H54 (cell line): ENCODE measurements around the gene SRCAP.
"Not testable (repeated sequence)": the region's sequence is repeated elsewhere in the genome, so short reads cannot be mapped to it uniquely, and the experiment has no call there.

Experiments used
- DNase-seq: peaks from one replicate; pipeline ENCODE4 v3.0.0; 2011; ENCODE audit warnings: low spot score, mixed read lengths; ENCODE audit not compliant: insufficient read length
- FAIRE-seq: peaks from 3 replicates; lab custom pipeline; 2011; peaks lifted over from hg19 to GRCh38; lab: Jason Lieb, UNC
- POLR2A ChIP-seq: IDR thresholded peaks from 2 replicates; pipeline ENCODE4 v1.6.1; 2011; ENCODE audit warnings: low read depth, mild to moderate bottlenecking, low read length

SRCAP gene

DNA sequence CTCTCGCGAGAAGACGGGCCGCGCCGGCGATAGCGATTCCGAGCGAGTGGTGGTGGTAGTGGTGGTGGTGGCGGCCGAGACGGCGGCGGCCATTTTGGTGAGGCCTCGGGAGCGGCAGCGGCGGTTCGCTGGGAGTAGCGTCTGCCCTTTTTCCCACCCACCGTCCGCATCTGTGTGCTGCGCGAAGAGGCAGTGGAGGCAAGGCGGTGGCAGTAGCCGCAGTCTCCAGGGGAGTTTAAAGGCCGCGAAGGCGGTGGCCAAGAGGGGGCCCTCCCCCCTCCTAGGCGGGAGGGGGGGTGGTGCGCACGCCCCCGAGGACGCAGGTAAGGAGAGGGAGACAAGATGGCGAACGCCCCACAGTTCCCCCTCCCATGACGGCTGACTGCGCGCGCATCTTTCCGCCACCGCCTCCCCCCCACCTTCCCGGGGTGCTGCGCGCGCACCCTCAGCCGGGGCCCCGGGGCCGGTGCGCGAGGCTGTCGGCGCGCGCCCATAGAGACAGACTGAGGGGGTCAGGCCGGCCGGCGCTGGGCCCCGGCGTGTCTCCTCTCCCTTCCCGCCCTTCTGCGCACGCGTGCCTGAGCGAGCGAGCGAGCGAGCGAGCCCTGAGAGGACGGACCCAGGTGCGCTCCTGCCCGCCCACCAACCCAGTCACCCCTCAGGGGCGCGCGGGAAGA, 694 bp upstream of the SRCAP start:
- DNase-seq = peak; percentile 92
- TF ChIP-seq POLR2A = peak; percentile 91
- no peak for FAIRE-seq

DNA sequence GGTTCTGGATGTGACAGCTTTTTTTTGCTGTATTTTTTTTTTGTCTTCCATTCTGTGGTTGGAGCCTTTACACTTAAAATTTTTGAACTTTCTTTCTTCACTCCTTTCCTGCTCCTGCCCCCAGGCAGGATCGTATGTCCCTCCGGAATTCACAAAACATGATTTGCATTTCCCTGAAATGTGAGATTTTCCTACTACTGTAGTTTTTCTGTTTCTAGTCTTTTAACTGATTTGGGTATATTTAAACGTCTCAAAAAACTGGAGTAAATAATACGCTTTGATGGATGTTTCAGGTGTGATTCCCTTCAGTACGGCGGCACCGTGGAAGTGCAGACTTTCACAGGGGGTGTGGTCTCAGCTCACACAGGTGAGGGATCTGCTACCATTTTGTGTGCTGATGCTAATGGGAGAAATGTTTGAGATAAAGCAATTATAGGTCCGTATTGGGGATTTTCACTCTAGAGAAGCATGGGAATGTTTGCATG, 686 bp downstream of the SRCAP start:
- TF ChIP-seq POLR2A = no peak
- no peak for FAIRE-seq
- no peak for DNase-seq

DNA sequence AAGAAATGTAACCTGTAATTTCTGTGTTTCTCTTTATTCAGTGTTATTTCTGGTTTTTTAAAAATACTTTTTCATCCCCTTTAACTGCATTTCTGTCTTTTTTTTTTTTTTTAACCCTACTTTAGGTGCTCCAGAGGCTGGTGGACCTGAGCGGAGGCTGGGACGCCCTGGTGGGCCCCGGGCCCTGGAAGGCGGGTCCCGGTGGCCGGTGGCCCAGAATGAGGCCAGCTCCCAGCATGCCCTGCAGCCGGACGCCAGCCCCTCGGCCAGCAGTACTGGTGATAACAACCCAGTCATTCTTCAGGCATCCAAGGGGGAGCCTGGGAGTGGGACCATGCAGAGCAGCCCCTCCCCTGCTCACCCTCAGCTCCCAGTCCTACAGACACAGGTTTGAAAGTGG, 1.5 kb downstream of the SRCAP start:
- TF ChIP-seq POLR2A = no peak
- DNase-seq (no peak), FAIRE-seq (no peak)

DNA sequence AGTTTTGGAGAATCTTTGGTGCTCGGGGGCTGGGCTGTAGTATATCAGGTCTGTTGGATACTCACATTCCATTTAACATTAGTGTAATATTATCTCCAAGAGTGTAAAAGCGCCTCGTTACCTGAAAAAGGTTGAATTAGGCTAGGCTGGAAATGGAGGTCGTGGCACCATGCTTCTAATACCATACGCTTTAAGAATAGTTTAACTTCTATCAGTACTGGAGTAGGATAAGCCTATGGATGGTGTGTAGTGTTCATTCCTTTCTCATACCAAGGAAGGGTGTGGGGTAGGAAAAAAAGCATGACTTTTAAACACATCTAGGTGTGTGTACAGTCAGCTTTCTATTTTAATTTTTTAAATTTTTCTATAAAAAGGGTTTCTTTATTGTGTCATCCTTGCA, 2.0 kb downstream of the SRCAP start:
- DNase-seq (no peak), FAIRE-seq (no peak)
- no peak for TF ChIP-seq POLR2A

DNA sequence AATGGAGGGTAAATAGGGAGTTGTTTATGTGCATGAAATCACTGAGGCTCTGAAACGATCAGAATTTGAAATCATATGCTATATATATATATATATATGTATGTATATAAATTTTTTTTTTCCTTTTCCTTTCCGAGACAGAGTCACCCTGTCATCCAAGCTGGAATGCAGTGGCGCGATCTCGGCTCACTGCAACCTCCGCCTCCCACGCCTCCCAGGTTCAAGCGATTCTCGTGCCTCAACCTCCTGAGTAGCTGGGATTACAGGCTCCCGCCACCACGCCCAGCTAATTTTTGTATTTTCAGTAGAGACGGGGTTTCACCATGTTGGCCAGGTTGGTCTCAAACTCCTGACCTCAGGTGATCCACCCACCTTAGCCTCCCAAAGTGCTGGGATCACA, 4.1 kb downstream of the SRCAP start:
- DNase-seq, FAIRE-seq: not testable (repeated sequence)

DNA sequence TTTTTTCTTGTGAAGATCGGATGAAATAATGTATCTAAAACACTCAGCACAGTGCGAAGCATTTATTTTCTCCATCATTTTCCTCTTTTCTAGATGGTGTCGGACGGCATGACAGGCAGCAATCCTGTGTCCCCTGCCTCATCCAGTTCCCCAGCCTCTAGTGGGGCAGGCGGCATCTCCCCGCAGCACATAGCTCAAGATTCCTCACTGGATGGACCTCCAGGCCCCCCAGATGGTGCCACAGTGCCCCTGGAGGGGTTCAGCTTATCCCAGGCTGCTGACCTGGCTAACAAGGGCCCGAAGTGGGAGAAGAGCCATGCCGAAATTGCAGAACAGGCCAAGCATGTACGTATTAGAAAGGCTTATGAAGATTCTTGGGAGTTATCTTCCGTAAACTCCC, 5.0 kb downstream of the SRCAP start:
- no peak for FAIRE-seq
- no peak for DNase-seq
- no peak for TF ChIP-seq POLR2A

DNA sequence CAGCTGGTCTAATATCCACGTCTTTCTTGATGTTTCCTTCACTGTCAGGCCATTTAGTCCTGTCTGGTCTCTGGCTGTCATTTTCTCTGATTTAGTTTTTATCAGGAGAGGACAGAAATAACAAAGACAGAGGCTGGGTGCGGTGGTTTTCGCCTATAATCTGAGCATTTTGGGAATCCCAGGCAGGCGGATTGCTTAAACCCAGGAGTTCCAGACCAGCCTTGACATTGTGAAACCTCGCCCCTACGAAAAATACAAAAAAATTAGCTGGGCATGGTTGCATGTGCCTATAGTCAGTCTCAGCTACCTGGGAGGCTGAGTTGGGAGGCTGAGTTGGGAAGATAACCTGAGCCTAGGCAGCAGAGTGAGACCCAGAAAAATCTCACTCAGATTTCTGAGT, 7.1 kb downstream of the SRCAP start:
- DNase-seq = no peak
- no peak for TF ChIP-seq POLR2A
- no peak for FAIRE-seq

DNA sequence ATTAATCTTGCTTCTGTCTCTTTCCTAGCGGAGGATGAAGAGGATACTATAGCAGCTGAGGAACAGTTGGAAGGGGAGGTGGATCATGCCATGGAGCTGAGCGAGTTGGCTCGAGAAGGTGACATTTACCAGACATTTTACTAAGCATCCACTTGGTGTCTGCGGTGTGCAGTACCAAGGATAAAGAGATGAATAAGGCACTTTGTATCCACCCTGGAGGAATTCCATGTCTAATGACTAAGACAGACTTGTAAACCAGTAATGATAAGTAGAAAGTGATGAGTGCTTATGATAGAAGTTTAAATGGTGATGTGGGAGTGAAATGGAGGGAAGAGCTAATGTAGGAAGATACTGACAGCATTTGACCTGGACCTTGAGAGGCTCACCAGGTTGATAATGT, 12.0 kb downstream of the SRCAP start:
- no peak for TF ChIP-seq POLR2A
- FAIRE-seq = no peak

DNA sequence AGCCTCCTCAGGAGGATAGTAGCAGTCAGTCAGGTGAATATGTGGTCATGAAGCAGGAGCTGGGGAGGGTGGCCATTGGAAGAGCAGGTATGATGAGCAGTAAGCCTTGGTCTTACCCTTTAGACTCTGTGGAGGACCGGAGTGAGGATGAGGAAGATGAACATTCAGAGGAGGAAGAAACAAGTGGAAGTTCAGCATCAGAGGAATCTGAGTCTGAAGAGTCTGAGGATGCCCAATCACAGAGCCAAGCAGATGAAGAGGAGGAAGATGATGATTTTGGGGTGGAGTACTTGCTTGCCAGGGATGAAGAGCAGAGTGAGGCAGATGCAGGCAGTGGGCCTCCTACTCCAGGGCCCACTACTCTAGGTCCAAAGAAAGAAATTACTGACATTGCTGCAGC, 12.7 kb downstream of the SRCAP start:
- FAIRE-seq (no peak), DNase-seq (no peak)
- TF ChIP-seq POLR2A = no peak

More for the DNA sequence above, 12.0 kb downstream of the SRCAP start:
- DNase-seq = no peak

DNA sequence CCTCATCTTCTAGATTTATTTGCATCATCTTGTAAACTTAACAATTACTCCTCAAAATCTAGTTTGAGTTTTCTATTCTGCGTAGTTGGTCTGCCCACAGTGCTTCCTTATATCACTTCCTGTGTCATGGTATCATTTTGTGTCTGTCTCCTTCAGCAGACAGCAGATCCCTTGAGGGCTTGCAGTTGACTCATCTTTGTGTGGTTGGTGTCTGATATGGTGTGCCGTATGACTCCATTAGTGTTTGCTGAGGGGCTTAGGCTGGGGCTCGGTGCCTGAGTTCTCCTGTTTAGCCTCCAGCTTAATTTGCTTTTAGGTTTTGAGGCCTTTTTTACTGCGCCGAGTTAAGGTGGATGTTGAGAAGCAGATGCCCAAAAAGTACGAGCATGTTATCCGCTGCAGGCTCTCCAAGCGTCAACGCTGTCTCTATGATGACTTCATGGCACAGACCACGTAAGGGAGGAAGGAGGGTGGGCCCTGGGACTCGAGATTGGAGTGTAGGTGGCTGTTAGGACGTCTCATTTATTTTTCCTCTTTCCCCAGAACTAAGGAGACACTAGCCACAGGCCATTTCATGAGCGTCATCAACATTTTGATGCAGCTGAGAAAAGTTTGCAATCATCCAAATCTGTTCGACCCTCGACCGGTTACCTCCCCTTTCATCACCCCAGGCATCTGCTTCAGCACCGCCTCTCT, 16.9 kb downstream of the SRCAP start:
- no peak for DNase-seq
- FAIRE-seq = no peak
- no peak for TF ChIP-seq POLR2A

DNA sequence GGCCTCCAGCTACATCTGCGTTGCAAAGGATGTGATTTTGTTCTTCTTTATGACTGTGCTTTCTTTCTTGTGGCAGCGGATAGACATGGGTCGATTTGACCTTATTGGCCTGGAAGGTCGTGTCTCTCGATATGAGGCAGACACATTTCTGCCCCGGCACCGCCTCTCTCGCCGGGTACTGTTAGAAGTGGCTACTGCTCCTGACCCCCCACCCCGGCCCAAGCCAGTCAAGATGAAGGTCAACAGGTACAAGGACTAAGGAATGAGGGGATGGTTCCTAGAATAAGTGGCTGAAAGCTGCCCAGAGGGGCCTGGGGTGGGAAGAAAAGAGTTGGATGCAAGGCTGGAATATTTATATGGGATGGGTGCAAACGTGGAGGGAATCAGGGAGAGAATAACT, 21.1 kb downstream of the SRCAP start:
- TF ChIP-seq POLR2A = no peak
- FAIRE-seq = no peak
- no peak for DNase-seq

DNA sequence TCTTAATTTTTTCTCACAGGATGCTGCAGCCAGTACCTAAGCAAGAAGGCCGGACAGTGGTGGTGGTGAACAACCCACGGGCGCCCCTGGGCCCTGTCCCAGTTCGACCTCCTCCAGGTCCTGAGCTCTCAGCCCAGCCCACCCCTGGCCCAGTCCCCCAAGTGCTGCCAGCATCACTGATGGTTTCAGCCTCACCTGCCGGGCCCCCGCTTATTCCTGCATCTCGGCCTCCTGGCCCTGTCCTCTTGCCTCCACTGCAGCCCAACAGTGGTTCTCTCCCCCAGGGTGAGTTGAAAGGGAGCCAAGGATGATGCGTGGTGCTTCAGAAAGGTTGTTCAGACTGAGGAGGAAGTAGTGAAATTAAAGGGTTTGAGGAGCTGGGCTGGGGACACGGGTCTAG, 21.7 kb downstream of the SRCAP start:
- FAIRE-seq = no peak
- DNase-seq = no peak

DNA sequence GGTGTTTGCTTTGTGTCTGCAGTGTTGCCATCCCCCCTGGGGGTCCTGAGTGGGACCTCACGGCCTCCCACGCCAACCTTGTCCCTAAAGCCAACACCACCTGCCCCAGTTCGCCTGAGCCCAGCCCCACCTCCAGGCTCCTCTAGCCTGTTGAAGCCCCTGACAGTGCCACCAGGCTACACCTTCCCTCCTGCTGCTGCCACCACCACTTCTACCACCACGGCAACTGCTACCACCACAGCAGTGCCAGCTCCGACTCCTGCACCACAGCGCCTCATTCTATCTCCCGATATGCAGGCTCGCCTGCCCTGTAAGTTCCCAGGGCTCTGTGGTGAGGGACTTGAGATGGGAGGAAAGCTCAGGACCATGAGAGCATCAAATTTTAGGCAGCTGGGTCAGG, 22.2 kb downstream of the SRCAP start:
- no peak for FAIRE-seq
- no peak for DNase-seq
- no peak for TF ChIP-seq POLR2A

More for the DNA sequence above, 21.7 kb downstream of the SRCAP start:
- TF ChIP-seq POLR2A = no peak

DNA sequence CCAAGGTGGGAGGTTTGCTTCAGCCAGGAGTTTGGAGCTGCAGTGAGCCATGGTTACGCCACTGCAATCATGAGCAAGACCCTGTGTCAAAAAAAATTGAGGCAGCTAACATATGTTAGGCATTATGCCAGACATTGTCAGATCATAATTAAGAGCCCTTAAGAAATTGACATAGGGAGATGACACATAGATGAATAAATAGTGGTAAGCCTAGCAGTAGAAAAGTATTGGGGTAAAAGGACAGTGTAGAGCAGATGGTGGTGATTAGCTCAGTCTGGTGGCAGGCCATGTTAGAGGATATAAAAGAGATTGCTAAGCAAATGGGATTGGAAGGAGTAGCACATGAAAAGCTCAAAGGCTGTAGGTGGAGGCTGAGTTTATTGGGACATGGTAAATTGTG, 22.6 kb downstream of the SRCAP start:
- no peak for FAIRE-seq
- no peak for DNase-seq
- no peak for TF ChIP-seq POLR2A

DNA sequence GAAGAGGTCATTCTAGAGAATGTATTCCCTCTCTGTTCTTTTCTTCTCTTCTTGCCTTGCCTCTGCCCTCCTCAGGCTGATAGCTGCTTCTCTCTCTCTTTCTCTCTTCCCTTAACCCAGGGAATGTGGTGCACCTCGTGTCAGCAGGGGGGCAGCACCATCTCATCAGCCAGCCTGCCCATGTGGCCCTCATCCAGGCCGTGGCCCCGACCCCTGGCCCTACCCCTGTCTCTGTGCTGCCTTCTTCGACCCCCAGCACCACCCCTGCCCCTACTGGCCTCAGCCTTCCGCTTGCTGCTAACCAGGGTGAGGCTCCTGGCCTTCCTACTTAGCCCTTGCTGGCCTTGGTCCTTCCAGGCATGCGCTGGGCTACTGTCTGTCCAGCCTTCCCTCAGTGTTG, 23.5 kb downstream of the SRCAP start:
- DNase-seq = no peak
- FAIRE-seq = no peak
- no peak for TF ChIP-seq POLR2A
